ENCODE results near the gene TMEM91.
A peak's percentile ranks its signal among the peaks of the same experiment; 100 is the strongest.
"Not testable (repeated sequence)": the region's sequence is repeated elsewhere in the genome, so short reads cannot be mapped to it uniquely, and the experiment has no call there.

Gene TMEM91

GRCh38 chr19:41376241-41376997 is at the start of gene TMEM91:
Gene TMEM91, plus strand, starts transcription at chr19:41376533. Its CDS starts 1,777 bp downstream, at chr19:41378310.
- DNase-seq (ENCODE audit: low spot score), result no peak

- DNase-seq (ENCODE audit: low spot score), result no peak
These were observed 49.2 kb upstream of the TMEM91 start for GRCh38 chr19:41327076-41327575.

- DNase-seq (ENCODE audit: low spot score), result peak; percentile 67
These were observed 48.7 kb upstream of the TMEM91 start for GRCh38 chr19:41327576-41328156.

GRCh38 chr19:41328157-41328841 is 48.0 kb upstream of the TMEM91 start:
- DNase-seq (ENCODE audit: low spot score), result no peak

GRCh38 chr19:41328842-41329225 is 47.5 kb upstream of the TMEM91 start:
- DNase-seq (ENCODE audit: low spot score), result peak; percentile 84

- DNase-seq (ENCODE audit: low spot score), result no peak
These were observed 45.9 kb upstream of the TMEM91 start for GRCh38 chr19:41330481-41330880.

- no peak for DNase-seq (ENCODE audit: low spot score)
These were observed 45.2 kb upstream of the TMEM91 start for GRCh38 chr19:41330946-41331678.

GRCh38 chr19:41332000-41332399 is 44.3 kb upstream of the TMEM91 start:
- no peak for DNase-seq (ENCODE audit: low spot score)

- DNase-seq (ENCODE audit: low spot score), result no peak
These were observed 43.9 kb upstream of the TMEM91 start for GRCh38 chr19:41332468-41332867.

- DNase-seq (ENCODE audit: low spot score), result no peak
These were observed 41.5 kb upstream of the TMEM91 start for GRCh38 chr19:41334793-41335192.

GRCh38 chr19:41335467-41335866 is 40.9 kb upstream of the TMEM91 start:
- DNase-seq (ENCODE audit: low spot score), result no peak

- DNase-seq (ENCODE audit: low spot score), result no peak
These were observed 36.4 kb upstream of the TMEM91 start for GRCh38 chr19:41339936-41340335.

- no peak for DNase-seq (ENCODE audit: low spot score)
These were observed 34.5 kb upstream of the TMEM91 start for GRCh38 chr19:41341669-41342490.

- no peak for DNase-seq (ENCODE audit: low spot score)
These were observed 32.2 kb upstream of the TMEM91 start for GRCh38 chr19:41344162-41344561.

- not testable (repeated sequence) for DNase-seq (ENCODE audit: low spot score)
These were observed 29.4 kb upstream of the TMEM91 start for GRCh38 chr19:41346916-41347315.

GRCh38 chr19:41350735-41351338 is 25.5 kb upstream of the TMEM91 start:
- DNase-seq (ENCODE audit: low spot score), result no peak

GRCh38 chr19:41351339-41352245 is 24.7 kb upstream of the TMEM91 start:
- DNase-seq (ENCODE audit: low spot score), result peak; percentile 55

- no peak for DNase-seq (ENCODE audit: low spot score)
These were observed 24.1 kb upstream of the TMEM91 start for GRCh38 chr19:41352279-41352608.

GRCh38 chr19:41352609-41353465 is 23.5 kb upstream of the TMEM91 start:
- peak; percentile 25 for DNase-seq (ENCODE audit: low spot score)

Measured in pons (tissue), 1 donor.